ENCODE data around the gene GTF2F1.

DNA sequence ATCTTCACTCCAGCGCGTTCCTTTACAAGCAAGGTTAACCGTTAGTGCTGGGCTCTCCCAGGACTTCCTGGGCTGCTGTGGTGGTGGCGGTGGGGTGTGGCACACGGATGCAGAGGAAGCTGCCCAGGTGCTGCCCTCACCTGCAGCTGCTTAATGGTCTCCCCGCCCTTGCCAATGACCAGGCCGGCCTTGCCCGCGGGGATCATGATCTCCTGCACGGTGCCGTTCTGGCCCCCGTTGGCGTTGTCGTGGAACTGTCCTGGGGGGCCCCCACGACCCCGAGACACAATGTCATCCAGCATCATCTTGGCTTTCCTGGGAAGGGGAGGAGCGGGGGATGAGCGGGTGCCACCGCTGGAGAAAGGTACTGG is 25.6 kb upstream of the GTF2F1 start:
- no peak for TF ChIP-seq EZH2 (IDR thresholded peaks at IDR 0.05; ENCODE audit: insufficient read depth, poor library complexity, severe bottlenecking)
- TF ChIP-seq EZH2phosphoT487 (IDR thresholded peaks at IDR 0.05; ENCODE audit: insufficient read depth, low read depth) = no peak

Measured in GM23248 (cell line).